IMR-90 (cell line): Measurements from ENCODE around the gene PTGER2. TPM values are rescaled to one million over a fixed set of nuclear protein-coding genes. Genes with fewer than 3 reads are reported as not detected.

Experiments used
- ATAC-seq: fragments of 200-7000 bp; cut with Tn5 transposase; 2 replicates; pipeline ENCODE4 v1.9.1; 2020; ENCODE audit warnings: low read depth, mild to moderate bottlenecking, moderate library complexity
- BruUV-seq: library from RNA; stranded (reverse); fragments of 400-500 nt; replicated peaks from 2 replicates; lab custom pipeline; 2021; lab: Mats Ljungman, UMichigan
- CTCF ChIA-PET: fragments of 300-600 bp; formaldehyde crosslinking; extraction: SDS; loops from one replicate; lab custom pipeline; 2021; ENCODE audit warnings: antibody characterized with exemption; lab: Yijun Ruan, JAX
- POLR2A ChIA-PET: fragments of 300-600 bp; sonication (Branson Sonifier 250); formaldehyde crosslinking; loops from one replicate; lab custom pipeline; 2022; ENCODE audit warnings: antibody characterized with exemption; ENCODE audit not compliant: unreplicated experiment; lab: Charles Lee
- DNase-seq: peaks from one replicate; pipeline ENCODE4 v3.0.0; 2013
- H2AFZ ChIP-seq: replicated peaks from 2 replicates; pipeline ENCODE3; 2013; ENCODE audit warnings: low read length, mild to moderate bottlenecking; ENCODE audit not compliant: poor library complexity
- H2AK5ac ChIP-seq: 2 replicates; pipeline ENCODE4 v1.6.1; 2013; ENCODE audit warnings: low read depth, low read length, inconsistent platforms
- H2AK9ac ChIP-seq: replicated peaks from 2 replicates; pipeline ENCODE3; 2013; ENCODE audit warnings: mild to moderate bottlenecking, low read depth, low read length, moderate library complexity; ENCODE audit not compliant: poor library complexity
- H2BK120ac ChIP-seq: 2 replicates; pipeline ENCODE4 v1.6.1; 2013; ENCODE audit warnings: low read depth, low read length, inconsistent platforms
- H2BK15ac ChIP-seq: 3 replicates; pipeline ENCODE4 v1.6.1; 2013; ENCODE audit warnings: low read depth, low read length, inconsistent platforms
- H2BK20ac ChIP-seq: 2 replicates; pipeline ENCODE4 v1.6.1; 2013; ENCODE audit warnings: low read depth, mild to moderate bottlenecking, inconsistent platforms, low read length, moderate library complexity
- H2BK5ac ChIP-seq: 2 replicates; pipeline ENCODE4 v1.6.1; 2013; ENCODE audit warnings: mild to moderate bottlenecking, low read depth, low read length, inconsistent platforms; ENCODE audit not compliant: poor library complexity, severe bottlenecking
- H3K14ac ChIP-seq: replicated peaks from 2 replicates; pipeline ENCODE4 v1.6.1; 2013; ENCODE audit warnings: low read depth, low read length, inconsistent platforms
- H3K18ac ChIP-seq: 2 replicates; pipeline ENCODE4 v1.6.1; 2013; ENCODE audit warnings: low read depth, low read length, control low read depth
- H3K23ac ChIP-seq: 2 replicates; pipeline ENCODE4 v1.6.1; 2013; ENCODE audit warnings: low read depth, low read length, inconsistent platforms
- H3K27ac ChIP-seq: 2 replicates; pipeline ENCODE4 v1.5.1; 2013; ENCODE audit warnings: mild to moderate bottlenecking, control low read depth, low read length; ENCODE audit not compliant: insufficient read depth
- H3K27me3 ChIP-seq: 2 replicates; pipeline ENCODE4 v1.6.1; 2013; ENCODE audit warnings: low read length; ENCODE audit not compliant: control insufficient read depth, insufficient read depth
- H3K36me3 ChIP-seq: 2 replicates; pipeline ENCODE4 v1.6.1; 2013; ENCODE audit warnings: low read length, mixed read lengths; ENCODE audit not compliant: control insufficient read depth, insufficient read depth
- H3K4ac ChIP-seq: 2 replicates; pipeline ENCODE4 v1.6.1; 2013; ENCODE audit warnings: low read depth, low read length, inconsistent platforms
- H3K4me1 ChIP-seq: 2 replicates; pipeline ENCODE4 v1.6.1; 2013; ENCODE audit warnings: low read length, mixed read lengths; ENCODE audit not compliant: control insufficient read depth, insufficient read depth
- H3K4me2 ChIP-seq: 2 replicates; pipeline ENCODE4 v1.6.1; 2013; ENCODE audit warnings: low read depth, mild to moderate bottlenecking, control low read depth, low read length, moderate library complexity
- H3K4me3 ChIP-seq: 2 replicates; pipeline ENCODE4 v1.5.1; 2013; ENCODE audit warnings: low read depth, mild to moderate bottlenecking, control low read depth, low read length, moderate library complexity; ENCODE audit not compliant: insufficient read depth
- H3K56ac ChIP-seq: 2 replicates; pipeline ENCODE4 v1.6.1; 2013; ENCODE audit warnings: low read length, inconsistent platforms; ENCODE audit not compliant: insufficient read depth; ENCODE audit errors: extremely low read depth
- H3K79me1 ChIP-seq, 2 experiments: 2 replicates each; pipeline ENCODE4 v1.6.1; 2013; ENCODE audit warnings: low read length in 2 of 2, inconsistent platforms in 1 of 2, low read depth in 1 of 2
- H3K9ac ChIP-seq: 2 replicates; pipeline ENCODE4 v1.6.1; 2013; ENCODE audit warnings: low read depth, low read length, control low read depth
- H3K9me1 ChIP-seq: 2 replicates; pipeline ENCODE4 v1.6.1; 2013; ENCODE audit warnings: low read length, inconsistent platforms; ENCODE audit not compliant: insufficient read depth
- H3K9me3 ChIP-seq: 2 replicates; pipeline ENCODE4 v1.6.1; 2013; ENCODE audit warnings: low read length; ENCODE audit not compliant: control insufficient read depth, insufficient read depth
- H4K20me1 ChIP-seq: 2 replicates; pipeline ENCODE4 v1.6.1; 2013; ENCODE audit warnings: low read length, inconsistent platforms; ENCODE audit not compliant: insufficient read depth
- H4K5ac ChIP-seq: 2 replicates; pipeline ENCODE4 v1.6.1; 2013; ENCODE audit warnings: mild to moderate bottlenecking, low read depth, low read length, control low read depth
- H4K8ac ChIP-seq, 2 experiments: 2 replicates each; pipeline ENCODE4 v1.6.1; 2013; ENCODE audit warnings: low read depth in 2 of 2, low read length in 2 of 2, control low read depth in 1 of 2, inconsistent platforms in 1 of 2
- H4K91ac ChIP-seq: 2 replicates; pipeline ENCODE4 v1.6.1; 2013; ENCODE audit warnings: low read depth, low read length, inconsistent platforms; ENCODE audit not compliant: insufficient read depth
- MAZ ChIP-seq: IDR thresholded peaks from 2 replicates; pipeline ENCODE4 v1.6.1; 2012; ENCODE audit warnings: low read depth, mild to moderate bottlenecking, low read length, improper control_type of control experiment, moderate library complexity, borderline replicate concordance
- WGBS, 2 experiments: methylation state at CpG; one replicate each; pipeline versions ENCODE4 v1.1.5 to v1.1.7; 2013; ENCODE audit warnings: missing lambda C conversion rate in 2 of 2; ENCODE audit not compliant: insufficient read length in 1 of 2; ENCODE audit errors: extremely low coverage in 2 of 2; 5-methylcytosine and 5-hydroxymethylcytosine counted together
- dilution Hi-C: fragments of 300-500 bp; cut with HindIII; formaldehyde crosslinking; loops from one replicate; pipeline ENCODE4 v1.14.3; 2018; ENCODE audit warnings: low sequenced_read_pairs; ENCODE audit not compliant: unreplicated experiment
- in situ Hi-C: fragments of 300-500 bp; cut with MboI; formaldehyde crosslinking; loops from 3 replicates; pipeline ENCODE4 v1.14.3; 2019; ENCODE audit warnings: low sequenced_read_pairs, inconsistent platforms, mixed read lengths
- intact Hi-C: fragments of 100-400 bp; cut with micrococcal nuclease; formaldehyde crosslinking; loops from 2 replicates; pipeline ENCODE4 v1.10.0; 2022
- polyA plus RNA-seq, 3 experiments: library from polyadenylated mRNA; depleted of rRNA; stranded (reverse); fragments of >200 nt; gene quantifications; 2 replicates each; pipeline ENCODE4 v1.2.3, GENCODE V29; 2012; ENCODE audit warnings: low replicate concordance in 1 of 3
- total RNA-seq: library from RNA; depleted of rRNA; stranded (reverse); fragments of >200 nt; gene quantifications from 2 replicates; pipeline ENCODE4 v1.2.3, GENCODE V29; 2012

PTGER2 gene
- total and polyA plus RNA-seq, 2 of the 4 experiments (the other 2 are of a cell fraction) = 24.7 to 58.5 TPM

GRCh38 chr14:52363041-52363704 lies 49.1 kb downstream of the PTGER2 start:
- no peak overlapping the region for H3K18ac ChIP-seq
- H2AK9ac ChIP-seq = no peak overlapping the region
- no peak overlapping the region for H2BK20ac ChIP-seq
- no peak overlapping the region for H4K91ac ChIP-seq
- no CpG with 5 or more reads among the region's 2 CpGs for WGBS, 2 experiments
- peaks cover 8% of the 10 kb centered on the region; the same call in 1 of the 2 replicates for H3K9me1 ChIP-seq
- H3K27me3 ChIP-seq = 0 out of 2 replicates have a peak, but pooled peaks cover 2% of the 10 kb centered on the region
- no peak overlapping the region for H4K8ac ChIP-seq
- DNase-seq = no peak
- H2BK5ac ChIP-seq = no peak overlapping the region
- no peak overlapping the region for H3K27ac ChIP-seq
- no peak overlapping the region for H2AK5ac ChIP-seq
- no peaks in the 10 kb centered on the region for H4K20me1 ChIP-seq
- in situ Hi-C loops = no loop called here
- H3K9me3 ChIP-seq = no peaks in the 10 kb centered on the region
- intact Hi-C loops = no loop called here
- 0 out of 3 replicates have a peak overlapping the region, but pooled peaks have one; percentile 20 for H2BK15ac ChIP-seq
- no peak overlapping the region; the same call in 1 of the 2 replicates for H4K5ac ChIP-seq
- H2AFZ ChIP-seq = no peak overlapping the region
- H3K9ac ChIP-seq = no peak overlapping the region
- no peak overlapping the region for H2BK120ac ChIP-seq
- H3K56ac ChIP-seq = no peak overlapping the region
- H3K4me1 ChIP-seq = peaks cover 7% of the 10 kb centered on the region
- no peak overlapping the region for H3K4me3 ChIP-seq
- POLR2A ChIA-PET = no interaction called here
- dilution Hi-C loops = no loop called here
- no peak overlapping the region for H3K14ac ChIP-seq
- no peaks in the 10 kb centered on the region for H3K36me3 ChIP-seq
- BruUV-seq = no TSS peak
- H3K4me2 ChIP-seq = no peak overlapping the region
- no peak for TF ChIP-seq MAZ
- no peak for ATAC-seq
- no peaks in the 10 kb centered on the region for H3K79me1 ChIP-seq
- H3K23ac ChIP-seq = no peak overlapping the region
- H3K4ac ChIP-seq = no peak overlapping the region
- CTCF ChIA-PET = interaction anchor here (0.5 kb wide), 1 partner anchor 172 kb away, joined by 4 read pairs; no protein-coding TSS in a partner anchor
